ENCODE results near the gene LGALS9.
"Not testable (repeated sequence)": the region's sequence is repeated elsewhere in the genome, so short reads cannot be mapped to it uniquely, and the experiment has no call there.

The LGALS9 gene

DNA sequence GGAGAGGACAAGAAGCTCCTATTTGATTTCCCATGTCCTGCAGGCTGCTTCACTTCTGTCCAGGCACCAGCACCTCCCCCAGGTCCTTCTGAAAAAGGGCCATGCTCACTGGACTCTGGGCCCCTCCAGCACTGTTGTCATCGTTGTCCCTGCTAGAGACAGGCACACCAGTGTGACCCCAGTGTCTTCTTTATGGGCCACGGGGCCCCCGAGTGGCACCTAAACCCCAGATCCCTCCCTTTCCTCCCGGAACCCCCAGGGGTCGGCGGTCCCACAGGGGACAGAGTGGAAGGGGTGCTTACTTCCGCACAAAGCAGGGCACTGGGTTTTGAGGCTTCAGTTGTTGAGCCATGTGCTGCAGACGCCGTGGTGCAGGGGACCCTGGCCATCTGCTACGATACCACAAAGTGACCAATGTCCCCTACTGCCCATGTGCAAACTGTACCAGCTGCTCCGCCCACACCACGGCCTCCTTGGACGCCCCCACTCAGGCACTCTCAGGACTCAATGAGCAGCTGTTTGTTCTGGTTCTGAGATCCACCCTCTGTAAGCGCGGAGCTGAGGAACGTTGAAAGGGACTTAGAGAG, 24.6 kb downstream of the LGALS9 start:
- DNase-seq: not testable (repeated sequence)

GRCh38 chr17:27656620-27657019, 25.6 kb downstream of the LGALS9 start:
- DNase-seq: not testable (repeated sequence)

DNA sequence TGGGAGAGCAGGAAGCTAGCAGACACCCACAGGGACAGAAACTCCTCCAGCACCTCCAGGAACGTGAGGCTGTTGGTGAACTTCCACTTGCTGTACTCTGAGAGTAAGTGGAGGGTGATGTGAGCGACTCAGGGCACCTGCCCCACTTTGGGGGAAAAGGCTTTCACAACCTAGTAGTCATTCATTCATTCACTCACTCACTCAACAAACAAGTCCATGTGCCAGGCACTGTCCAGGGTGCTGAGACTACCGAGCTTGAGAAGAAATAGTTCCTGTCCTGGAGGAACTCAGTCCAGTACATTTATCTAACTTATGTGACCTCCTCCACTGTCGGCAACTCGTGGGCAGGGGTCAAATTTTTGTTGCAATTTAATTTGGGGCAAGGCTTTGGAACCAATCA, 26.6 kb downstream of the LGALS9 start:
- DNase-seq: no peak

GRCh38 chr17:27659683-27660082, 28.7 kb downstream of the LGALS9 start:
- DNase-seq: no peak

DNA sequence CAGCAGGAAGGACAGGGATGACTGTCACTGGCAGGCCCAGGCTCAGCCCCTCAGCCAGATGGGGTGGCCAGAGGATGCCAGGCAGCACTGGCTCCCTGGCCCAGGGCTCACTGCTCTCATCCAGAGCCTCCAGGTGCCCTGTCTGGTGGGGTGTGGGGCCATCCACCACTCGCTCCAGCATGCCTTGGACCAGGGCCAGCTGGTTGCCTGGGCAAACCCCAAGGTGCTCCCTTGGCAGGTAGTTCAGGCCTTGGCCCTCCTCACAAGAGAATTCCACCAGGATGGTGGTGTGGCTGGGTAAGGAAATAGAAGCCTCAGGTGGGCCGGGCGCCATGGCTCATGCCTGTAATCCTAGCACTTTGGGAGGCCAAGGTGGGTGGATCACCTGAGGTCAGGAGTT, 29.4 kb downstream of the LGALS9 start:
- DNase-seq: no peak

- no peak for DNase-seq
Measured at GRCh38 chr17:27663936-27664605, 33.1 kb downstream of the LGALS9 start.

DNA sequence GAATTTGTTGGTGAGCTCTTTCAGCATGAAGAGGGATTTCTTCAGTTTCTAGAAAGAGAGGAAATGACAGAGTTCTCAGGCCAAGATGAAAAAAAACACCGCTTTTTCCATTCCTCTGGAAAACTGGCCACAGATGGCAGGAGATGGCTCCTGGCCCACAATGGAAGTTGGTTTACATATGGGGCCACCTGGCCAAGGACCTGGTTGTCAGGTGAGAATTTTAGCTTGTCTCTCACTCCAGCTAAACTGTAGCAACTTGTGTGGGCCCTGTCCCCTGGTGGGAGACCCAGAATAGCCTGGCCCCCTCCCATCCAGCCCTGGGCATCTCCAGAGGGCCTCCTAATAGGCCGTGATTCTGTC, 33.6 kb downstream of the LGALS9 start:
- no peak for DNase-seq

GRCh38 chr17:27665549-27665948, 34.6 kb downstream of the LGALS9 start:
- DNase-seq: no peak

GRCh38 chr17:27666270-27666669, 35.3 kb downstream of the LGALS9 start:
- DNase-seq: not testable (repeated sequence)

- DNase-seq: no peak
Measured at GRCh38 chr17:27666831-27667560, 36.0 kb downstream of the LGALS9 start.

- no peak for DNase-seq
Measured at GRCh38 chr17:27667656-27668487, 36.9 kb downstream of the LGALS9 start.

- no peak for DNase-seq
Measured at GRCh38 chr17:27668488-27668823, 37.5 kb downstream of the LGALS9 start.

DNA sequence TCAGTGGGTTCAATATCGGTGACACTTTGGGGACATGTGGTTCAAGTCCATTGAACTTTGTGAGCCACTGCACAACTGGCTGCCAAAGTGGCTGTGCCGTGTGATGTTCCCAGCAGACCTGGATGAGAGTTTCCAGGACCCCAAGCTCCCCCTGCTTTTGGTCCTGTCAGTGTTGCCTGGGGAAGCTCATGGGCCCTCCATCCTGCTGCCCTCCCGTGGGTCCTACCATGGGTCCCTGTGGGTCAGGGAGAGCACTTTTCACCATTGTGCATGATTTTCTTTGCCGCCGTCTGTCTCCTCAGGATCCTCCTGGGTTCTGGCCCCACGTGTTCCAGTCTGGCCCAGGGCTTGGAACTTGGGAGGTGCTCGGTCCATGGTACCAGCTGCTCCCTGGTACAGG, 38.1 kb downstream of the LGALS9 start:
- no peak for DNase-seq

DNA sequence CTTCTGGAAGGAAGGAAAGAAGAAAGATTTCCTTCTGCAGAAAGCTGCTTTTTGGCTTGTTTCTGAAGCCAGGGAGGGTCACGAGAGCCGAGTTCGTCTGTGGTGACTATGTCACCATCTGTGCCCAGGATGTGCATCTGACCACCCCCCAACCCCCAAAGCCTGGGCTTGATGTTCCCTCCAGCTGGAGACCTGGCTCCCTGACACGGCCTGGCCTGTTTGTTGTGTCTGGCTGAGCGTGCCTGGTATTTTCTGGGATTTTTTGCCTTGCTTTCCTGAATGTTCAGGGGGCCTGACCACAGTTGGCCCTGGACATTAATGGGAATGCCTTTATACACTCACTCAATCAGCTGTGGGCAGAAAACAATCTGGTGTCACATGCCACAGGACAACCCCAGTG, 38.9 kb downstream of the LGALS9 start:
- DNase-seq: no peak

DNA sequence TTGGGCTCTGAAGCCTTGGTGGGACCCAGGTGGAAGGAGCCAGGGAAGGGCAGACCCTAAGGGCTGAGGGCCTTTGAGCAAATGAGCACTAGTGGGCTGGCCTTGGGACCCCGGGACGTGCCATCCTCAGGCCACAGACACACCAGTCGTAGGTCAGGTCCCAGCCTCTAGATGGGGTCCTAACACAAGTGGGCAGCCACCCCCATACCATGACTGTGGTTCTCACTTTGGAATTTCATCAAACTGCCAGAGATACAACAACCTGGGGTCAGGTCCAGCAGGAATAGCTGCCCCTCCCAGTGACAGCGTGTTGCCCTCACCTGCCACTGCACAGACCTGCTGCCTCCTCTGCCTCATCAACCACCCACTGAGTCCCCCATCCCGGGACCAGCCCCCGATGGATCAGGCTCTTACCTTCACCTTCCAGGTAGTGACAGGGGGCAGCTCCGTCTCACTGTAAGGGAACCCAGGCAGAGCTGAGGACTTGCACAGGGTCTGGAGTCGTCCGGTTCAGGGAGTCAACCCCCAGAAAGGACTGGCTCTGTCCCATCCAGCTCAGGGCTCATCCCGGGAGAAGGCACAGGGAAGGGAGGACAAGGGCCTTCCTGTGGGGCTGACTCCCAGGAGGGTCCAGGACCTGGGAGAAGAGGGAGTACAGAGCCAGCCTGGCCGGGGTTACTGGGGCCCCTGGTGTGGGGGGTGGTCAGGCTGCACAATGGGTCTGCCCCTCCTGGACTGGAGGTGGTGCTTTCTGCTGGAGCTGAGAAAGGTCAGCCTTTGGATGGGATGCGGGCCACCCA, 40.0 kb downstream of the LGALS9 start:
- no peak for DNase-seq

DNA sequence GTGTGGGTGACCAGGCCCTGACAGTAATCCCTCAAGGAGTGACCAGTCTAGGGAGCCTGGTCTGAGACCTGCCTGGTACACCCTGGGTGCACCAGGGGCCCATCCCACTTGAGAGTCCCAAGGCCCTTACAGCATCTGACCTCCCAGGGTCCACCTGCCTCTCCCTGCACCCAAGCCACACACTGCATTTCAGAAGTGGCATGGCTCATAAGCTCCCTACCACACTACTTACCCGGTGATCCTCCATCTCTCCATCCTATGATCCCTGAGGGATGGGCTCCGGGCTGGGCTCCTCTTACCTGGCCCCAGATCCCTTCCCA, 40.6 kb downstream of the LGALS9 start:
- no peak for DNase-seq

DNA sequence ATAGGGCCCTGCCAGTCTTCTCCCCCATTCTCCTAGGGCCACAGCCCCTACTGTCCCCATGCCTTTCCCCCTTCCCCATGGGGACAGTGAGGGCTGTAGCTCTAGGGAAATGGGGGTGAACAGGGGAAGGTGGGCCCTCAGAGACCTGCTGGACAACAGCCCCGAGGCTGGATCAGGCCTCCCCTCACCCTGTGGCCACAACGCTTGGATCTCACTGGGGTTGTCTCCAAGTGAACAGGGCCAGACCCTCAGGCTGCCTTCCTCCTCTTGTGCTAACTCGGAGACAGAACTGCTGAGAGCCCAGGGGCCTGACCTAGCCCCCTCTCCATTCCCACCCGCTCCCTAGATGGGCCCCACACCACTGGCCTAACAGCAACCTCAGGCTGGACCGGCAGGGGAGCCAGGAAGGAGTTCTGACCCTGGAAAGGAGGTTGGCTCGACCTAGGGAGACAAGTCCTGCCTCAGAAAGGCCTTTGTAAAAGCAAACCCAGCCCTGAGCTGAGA, 41.0 kb downstream of the LGALS9 start:
- DNase-seq: not testable (repeated sequence)

DNA sequence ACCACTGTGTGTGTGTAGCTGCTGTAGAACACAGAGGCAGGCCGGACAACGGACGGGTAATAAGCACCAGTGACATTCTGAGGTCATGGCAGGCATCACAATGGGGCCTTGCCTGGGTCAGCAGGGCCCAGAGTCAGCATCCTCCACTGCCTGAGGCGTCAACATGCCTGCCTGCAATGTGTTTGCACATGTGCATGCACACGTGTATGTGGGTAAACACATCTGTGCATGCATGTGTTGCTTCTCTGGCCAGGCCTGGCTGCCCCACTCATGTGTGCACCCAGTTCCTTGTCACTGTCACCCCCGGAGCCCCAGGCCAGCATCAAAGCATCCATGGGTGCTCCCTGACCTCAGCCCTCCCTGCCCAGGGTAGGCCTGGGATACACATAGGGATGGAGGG, 43.3 kb downstream of the LGALS9 start:
- no peak for DNase-seq

- no peak for DNase-seq
Measured at GRCh38 chr17:27677191-27677590, 46.2 kb downstream of the LGALS9 start.

DNA sequence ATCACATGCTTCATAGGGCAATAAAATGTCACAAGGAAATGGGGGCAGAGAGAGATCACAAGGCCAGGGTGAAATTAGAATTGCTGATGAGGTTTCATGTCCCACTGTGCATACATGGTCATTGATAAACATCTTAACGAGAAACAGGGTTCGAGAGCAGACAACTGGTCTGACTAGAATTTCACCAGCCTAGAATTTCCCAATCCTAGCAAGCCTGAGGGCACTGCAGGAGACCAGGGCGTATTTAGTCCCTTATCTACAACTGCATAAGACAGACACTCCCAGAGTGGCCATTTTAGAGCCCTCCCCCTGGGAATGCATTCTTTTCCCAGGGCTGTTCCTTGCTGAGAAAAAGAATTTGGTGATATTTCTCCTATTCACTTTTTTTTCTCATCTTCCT, 55.3 kb downstream of the LGALS9 start:
- not testable (repeated sequence) for DNase-seq

DNA sequence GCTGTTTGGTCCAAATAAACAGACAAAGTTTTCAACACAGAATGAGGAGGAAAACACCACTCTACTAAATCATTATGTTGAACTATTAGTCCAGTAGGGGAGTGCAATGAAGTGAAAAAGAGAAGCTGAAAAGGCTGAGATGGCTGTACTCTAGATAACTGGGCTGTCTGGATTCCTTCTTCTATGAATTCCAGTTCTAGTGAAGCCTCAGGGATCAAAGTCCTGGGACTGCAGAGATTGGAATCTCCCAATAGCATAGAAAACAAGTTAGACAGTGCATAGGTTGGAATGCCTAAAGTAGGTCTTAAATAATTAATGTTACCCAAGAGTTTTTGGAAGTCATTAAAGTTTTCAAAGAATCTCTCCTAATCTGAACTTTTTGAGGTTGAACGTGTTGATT, 59.9 kb downstream of the LGALS9 start:
- DNase-seq: no peak

DNA sequence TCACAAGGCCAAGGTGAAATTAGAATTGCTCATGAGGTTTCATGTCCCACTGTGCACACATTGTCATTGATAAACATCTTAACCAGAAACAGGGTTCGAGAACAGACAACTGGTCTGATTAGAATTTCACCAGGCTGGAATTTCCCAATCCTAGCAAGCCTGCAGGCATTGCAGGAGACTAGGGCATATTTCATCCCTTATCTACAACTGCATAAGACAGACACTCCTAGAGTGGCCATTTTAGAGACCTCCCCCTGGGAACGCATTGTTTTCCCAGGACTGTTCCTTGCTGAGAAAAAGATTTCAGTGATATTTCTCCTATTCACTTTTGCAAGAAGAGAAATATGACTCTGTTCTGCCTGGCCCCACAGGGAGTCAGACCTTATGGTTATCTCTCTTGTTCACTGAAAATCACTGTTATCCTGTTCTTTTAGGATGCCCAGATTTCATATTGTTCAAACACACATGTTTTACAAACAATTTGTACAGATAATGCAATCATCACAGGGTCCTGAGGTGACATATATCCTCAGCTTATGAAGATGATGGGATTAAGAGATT, 64.3 kb downstream of the LGALS9 start:
- DNase-seq: not testable (repeated sequence)
